Progenitor cell of endocrine pancreas (in vitro differentiated cells): ENCODE data around the gene DAND5. TPM values are rescaled to one million over a fixed set of nuclear protein-coding genes. Genes with fewer than 3 reads are reported as not detected.

Experiments used
- DNase-seq: peaks from one replicate; pipeline ENCODE4 v3.0.0; 2021; ENCODE audit warnings: low spot score; ENCODE audit not compliant: unreplicated experiment
- H3K27ac Mint-ChIP-seq: 2 replicates; pipeline ENCODE4 v1.8.0; 2021; ENCODE audit warnings: mild to moderate bottlenecking, moderate library complexity, mixed read lengths
- H3K27me3 Mint-ChIP-seq: 2 replicates; pipeline ENCODE4 v1.8.0; 2021; ENCODE audit warnings: mixed read lengths
- H3K36me3 Mint-ChIP-seq: 2 replicates; pipeline ENCODE4 v1.8.0; 2022; ENCODE audit warnings: mixed read lengths; ENCODE audit not compliant: insufficient read depth
- H3K4me1 Mint-ChIP-seq: 2 replicates; pipeline ENCODE4 v1.8.0; 2021; ENCODE audit warnings: low read depth, mixed read lengths
- H3K4me3 Mint-ChIP-seq: 2 replicates; pipeline ENCODE4 v1.8.0; 2021; ENCODE audit warnings: low read depth, mild to moderate bottlenecking, moderate library complexity, mixed read lengths
- H3K9me3 Mint-ChIP-seq: 2 replicates; pipeline ENCODE4 v1.8.0; 2021; ENCODE audit warnings: low read depth, mixed read lengths
- CTCF ChIP-seq: fragments of 200-600 bp; sonication (generic); IDR thresholded peaks from one replicate; pipeline ENCODE4 v1.5.0; 2021; ENCODE audit warnings: antibody characterized with exemption, mild to moderate bottlenecking; ENCODE audit not compliant: unreplicated experiment
- total RNA-seq: library from RNA; stranded (reverse); gene quantifications from 2 replicates; pipeline ENCODE4 v1.2.1, GENCODE V29; 2021

DAND5 gene
- total RNA-seq, 1 donor from 2014 or later: not detected

GRCh38 chr19:12932392-12933286, 36.7 kb upstream of the DAND5 start:
- Mint-ChIP-seq H3K4me1 (peaks cover 16% of the 10 kb centered on the region), H3K27ac (peak overlapping the region; percentile 95)

DNA sequence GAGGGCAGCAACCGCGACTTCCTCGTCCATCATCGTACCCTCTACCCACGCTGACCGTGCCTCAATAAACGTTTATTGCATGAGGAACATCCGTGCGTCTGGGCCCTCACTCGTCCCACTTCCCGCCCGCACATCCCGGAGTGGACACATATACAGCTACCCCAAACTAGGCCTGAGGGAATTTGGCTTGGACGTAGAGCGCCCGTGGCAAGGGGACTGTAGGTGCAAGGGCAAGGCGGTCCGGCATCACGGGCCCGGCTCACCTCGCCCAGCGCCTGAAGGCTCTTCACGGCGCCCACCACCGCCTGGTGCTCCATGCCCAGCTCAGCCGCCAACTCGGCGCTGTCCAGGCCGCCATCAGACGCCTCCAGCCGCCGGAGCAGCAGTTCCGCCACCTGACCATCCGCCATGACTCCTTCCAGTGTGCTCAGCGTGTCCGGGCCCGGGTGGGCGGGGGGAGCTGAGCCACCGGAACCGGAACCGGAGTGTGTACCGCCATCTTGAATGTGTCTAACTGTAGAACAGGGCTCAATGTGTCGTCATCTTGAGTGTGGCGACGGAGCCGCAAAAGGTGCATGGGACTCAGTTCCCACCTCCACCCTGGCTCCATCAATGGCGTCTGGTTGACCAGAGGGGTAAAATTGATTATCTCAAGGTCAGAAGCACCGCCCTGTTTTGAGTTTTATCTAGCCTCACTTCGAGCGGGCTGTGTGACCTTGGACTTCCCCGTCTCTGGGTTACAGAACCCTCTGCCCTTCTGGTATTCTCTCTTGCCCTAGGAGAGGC, 35.9 kb upstream of the DAND5 start, which contains the start of gene FARSA:
Gene FARSA, minus strand, starts transcription at position 425 of the 786 bp plus-strand sequence. Its CDS starts 15 bp downstream, at position 410.
- no peak for TF ChIP-seq CTCF
- Mint-ChIP-seq H3K4me1 (peaks cover 19% of the 10 kb centered on the region), H3K4me3 (peak within 1 kb of the TSS; percentile 93), H3K36me3 (peaks cover 4% of the 10 kb centered on the region), H3K27me3 (no peaks in the 10 kb centered on the region), H3K9me3 (no peaks in the 10 kb centered on the region), H3K27ac (peak within 1 kb of the TSS; percentile 95)
- peak; percentile 77 for DNase-seq

More at GRCh38 chr19:12932392-12933286, 36.7 kb upstream of the DAND5 start:
- Mint-ChIP-seq H3K36me3 (peaks cover 8% of the 10 kb centered on the region), H3K27me3 (no peaks in the 10 kb centered on the region), H3K4me3 (peak overlapping the region; percentile 93), H3K9me3 (no peaks in the 10 kb centered on the region)
- no peak for TF ChIP-seq CTCF
- no peak for DNase-seq

DNA sequence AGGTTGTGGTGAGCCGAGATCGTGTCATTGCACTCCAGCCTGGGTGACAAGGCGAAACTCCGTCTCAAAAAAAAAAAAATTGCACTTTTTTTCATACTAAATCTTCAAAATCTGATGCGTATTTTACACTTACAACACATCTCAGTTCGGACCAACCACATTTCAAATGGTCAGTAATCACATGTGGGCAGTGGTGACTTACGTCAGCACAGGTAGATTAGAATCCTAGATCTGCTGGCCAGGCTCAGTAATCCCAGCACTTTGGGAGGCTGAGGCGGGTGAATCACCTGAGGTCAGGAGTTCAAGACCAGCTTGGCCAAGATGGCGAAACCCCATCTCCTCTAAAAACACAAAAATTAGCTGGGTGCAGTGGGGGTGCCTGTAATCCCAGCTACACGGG, 34.3 kb upstream of the DAND5 start:
- no peak for TF ChIP-seq CTCF
- Mint-ChIP-seq H3K4me3 (peak overlapping the region; percentile 19), H3K27me3 (no peaks in the 10 kb centered on the region), H3K9me3 (no peaks in the 10 kb centered on the region), H3K4me1 (peaks cover 27% of the 10 kb centered on the region), H3K27ac (no peak overlapping the region), H3K36me3 (peaks cover 10% of the 10 kb centered on the region)
- no peak for DNase-seq

- Mint-ChIP-seq H3K9me3 (no peaks in the 10 kb centered on the region), H3K4me3 (no peak overlapping the region), H3K36me3 (peaks cover 17% of the 10 kb centered on the region), H3K4me1 (peaks cover 32% of the 10 kb centered on the region), H3K27ac (no peak overlapping the region), H3K27me3 (no peaks in the 10 kb centered on the region)
- no peak for DNase-seq
- no peak for TF ChIP-seq CTCF
Observed at GRCh38 chr19:12936582-12936981, 32.8 kb upstream of the DAND5 start.
